Kidney epithelial cell (primary cell): ENCODE data around the gene FAM118B. TPM values are rescaled to one million over a fixed set of nuclear protein-coding genes. Genes with fewer than 3 reads are reported as not detected.
"Not testable (repeated sequence)": the region's sequence is repeated elsewhere in the genome, so short reads cannot be mapped to it uniquely, and the experiment has no call there.

Experiments
- DNase-seq: peaks from one replicate; pipeline ENCODE4 v3.0.0-alpha.2; 2010; ENCODE audit warnings: low read depth
- H3K27me3 ChIP-seq: 2 replicates; pipeline ENCODE4 v1.6.0; 2011; ENCODE audit warnings: low read length; ENCODE audit not compliant: control insufficient read depth, insufficient read depth
- H3K36me3 ChIP-seq: 2 replicates; pipeline ENCODE4 v1.5.1; 2011; ENCODE audit warnings: low read length; ENCODE audit not compliant: control insufficient read depth, insufficient read depth
- H3K4me3 ChIP-seq: 2 replicates; pipeline ENCODE4 v1.5.1; 2011; ENCODE audit warnings: low read depth, mild to moderate bottlenecking, control low read depth, low read length
- total RNA-seq: library from RNA; depleted of rRNA; stranded (reverse); fragments of >200 nt; gene quantifications from 2 replicates; pipeline ENCODE4 v1.2.3, GENCODE V29; 2015
- TF ChIP-seq, protein P1 (sequence below): IDR thresholded peaks from 2 replicates; pipeline ENCODE4 v1.5.1; 2011; ENCODE audit warnings: mild to moderate bottlenecking, moderate library complexity, low read length, control low read depth, inconsistent platforms; ENCODE audit not compliant: insufficient read depth, poor library complexity, severe bottlenecking

FAM118B gene
- total RNA-seq, 1 donor from 2014 or later, result 36.0 TPM

- no peak overlapping the region for H3K4me3 ChIP-seq
- DNase-seq, result no peak
- TF ChIP-seq, protein P1, sequence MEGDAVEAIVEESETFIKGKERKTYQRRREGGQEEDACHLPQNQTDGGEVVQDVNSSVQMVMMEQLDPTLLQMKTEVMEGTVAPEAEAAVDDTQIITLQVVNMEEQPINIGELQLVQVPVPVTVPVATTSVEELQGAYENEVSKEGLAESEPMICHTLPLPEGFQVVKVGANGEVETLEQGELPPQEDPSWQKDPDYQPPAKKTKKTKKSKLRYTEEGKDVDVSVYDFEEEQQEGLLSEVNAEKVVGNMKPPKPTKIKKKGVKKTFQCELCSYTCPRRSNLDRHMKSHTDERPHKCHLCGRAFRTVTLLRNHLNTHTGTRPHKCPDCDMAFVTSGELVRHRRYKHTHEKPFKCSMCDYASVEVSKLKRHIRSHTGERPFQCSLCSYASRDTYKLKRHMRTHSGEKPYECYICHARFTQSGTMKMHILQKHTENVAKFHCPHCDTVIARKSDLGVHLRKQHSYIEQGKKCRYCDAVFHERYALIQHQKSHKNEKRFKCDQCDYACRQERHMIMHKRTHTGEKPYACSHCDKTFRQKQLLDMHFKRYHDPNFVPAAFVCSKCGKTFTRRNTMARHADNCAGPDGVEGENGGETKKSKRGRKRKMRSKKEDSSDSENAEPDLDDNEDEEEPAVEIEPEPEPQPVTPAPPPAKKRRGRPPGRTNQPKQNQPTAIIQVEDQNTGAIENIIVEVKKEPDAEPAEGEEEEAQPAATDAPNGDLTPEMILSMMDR, result no peak
- H3K27me3 ChIP-seq, result no peaks in the 10 kb centered on the region
- no peaks in the 10 kb centered on the region for H3K36me3 ChIP-seq
Measured at GRCh38 chr11:126305699-126306098, 94.1 kb downstream of the FAM118B start.

DNA sequence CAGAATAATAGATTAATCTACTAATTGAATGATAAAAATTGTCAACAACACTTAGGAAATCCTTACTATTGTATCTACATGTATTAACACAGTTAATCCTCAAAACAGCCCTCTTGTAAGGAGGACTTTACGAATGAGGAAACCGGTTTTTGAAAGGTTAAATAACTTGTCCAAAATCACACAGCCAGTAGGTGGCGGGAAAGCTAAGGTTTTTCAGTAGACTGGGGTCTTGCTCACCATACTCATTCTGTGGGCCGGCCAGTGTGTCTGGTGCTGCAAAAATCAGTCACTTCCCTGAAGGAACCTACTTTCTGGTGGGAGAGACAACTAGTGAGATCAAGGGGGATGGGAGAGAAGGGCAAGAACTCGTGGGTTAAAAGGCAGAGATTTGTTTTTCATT lies 96.1 kb downstream of the FAM118B start:
- TF ChIP-seq, protein P1, result peak; percentile 50
- H3K4me3 ChIP-seq, result no peak overlapping the region
- no peaks in the 10 kb centered on the region for H3K36me3 ChIP-seq
- DNase-seq, result no peak
- no peaks in the 10 kb centered on the region for H3K27me3 ChIP-seq

GRCh38 chr11:126308271-126308671 lies 96.7 kb downstream of the FAM118B start:
- no peaks in the 10 kb centered on the region for H3K27me3 ChIP-seq
- no peak overlapping the region for H3K4me3 ChIP-seq
- DNase-seq, result no peak
- TF ChIP-seq, protein P1, result no peak
- H3K36me3 ChIP-seq, result no peaks in the 10 kb centered on the region

- H3K36me3 ChIP-seq, DNase-seq, H3K4me3 ChIP-seq, H3K27me3 ChIP-seq: not testable (repeated sequence)
Measured at GRCh38 chr11:126308771-126309170, 97.2 kb downstream of the FAM118B start.

- Histone ChIP-seq H3K4me3 (no peak overlapping the region), H3K27me3 (no peaks in the 10 kb centered on the region), H3K36me3 (no peaks in the 10 kb centered on the region)
- TF ChIP-seq, protein P1, result peak; percentile 87
- no peak for DNase-seq
Measured at GRCh38 chr11:126310200-126310991, 98.8 kb downstream of the FAM118B start.

- TF ChIP-seq, protein P1, result no peak
- Histone ChIP-seq H3K27me3 (no peaks in the 10 kb centered on the region), H3K36me3 (no peaks in the 10 kb centered on the region), H3K4me3 (no peak overlapping the region)
- no peak for DNase-seq
Measured at GRCh38 chr11:126310992-126311310, 99.4 kb downstream of the FAM118B start.
